Prostate gland (tissue), 2 donors: ENCODE results near the gene LCK. TPM values are rescaled to one million over a fixed set of nuclear protein-coding genes. Genes with fewer than 3 reads are reported as not detected.

Experiments used
- DNase-seq: peaks from one replicate; pipeline ENCODE4 v3.0.0-alpha.2; 2019; ENCODE audit warnings: low spot score
- H3K27ac ChIP-seq, 2 donors: fragments of 200-600 bp; sonication (generic); 2 replicates each; pipeline ENCODE4 v1.5.1; 2017 to 2019
- H3K27me3 ChIP-seq: fragments of 200-600 bp; sonication (generic); replicated peaks from 2 replicates; pipeline ENCODE4 v1.5.1; 2019; ENCODE audit not compliant: insufficient read depth
- H3K36me3 ChIP-seq, 2 donors: fragments of 200-600 bp; sonication (generic); 1 replicate in 1 of 2; 2 replicates in 1 of 2; pipeline versions ENCODE4 v1.5.1 to v1.8.1; 2017 to 2019
- H3K4me1 ChIP-seq: fragments of 200-600 bp; sonication (generic); replicated peaks from 2 replicates; pipeline ENCODE4 v1.5.1; 2019
- H3K4me3 ChIP-seq, 2 donors: fragments of 200-600 bp; sonication (generic); 2 replicates each; pipeline ENCODE4 v1.5.1; 2017 to 2019
- H3K9me3 ChIP-seq: fragments of 200-600 bp; sonication (generic); 2 replicates; pipeline ENCODE4 v1.5.1; 2017
- CTCF ChIP-seq, 4 experiments: fragments of 200-600 bp in 2 of 4; fragments of 450-650 bp in 2 of 4; sonication (generic) in 2 of 4; IDR thresholded peaks; 1 replicate in 3 of 4; 2 replicates in 1 of 4; pipeline ENCODE4 v1.5.1; 2016 to 2019; ENCODE audit warnings: antibody characterized with exemption in 4 of 4, mild to moderate bottlenecking in 2 of 4, moderate library complexity in 2 of 4
- POLR2A ChIP-seq: fragments of 450-650 bp; IDR thresholded peaks from one replicate; pipeline ENCODE4 v1.6.1; 2016; ENCODE audit warnings: antibody characterized with exemption, mild to moderate bottlenecking
- POLR2AphosphoS5 ChIP-seq: sonication (generic); formaldehyde crosslinking; IDR thresholded peaks from one replicate; pipeline ENCODE4 v1.6.1; 2017; ENCODE audit warnings: antibody characterized with exemption
- WGBS: methylation state at CpG from one replicate; pipeline ENCODE4 v1.1.5; 2018; 5-methylcytosine and 5-hydroxymethylcytosine counted together
- intact Hi-C: fragments of 100-400 bp; cut with DNase I; formaldehyde crosslinking; loops from one replicate; pipeline ENCODE4 v1.14.2; 2022
- total RNA-seq, 2 donors: library from RNA; depleted of rRNA; stranded (reverse); fragments of >200 nt; gene quantifications; one replicate each; pipeline ENCODE4 v1.1.0, GENCODE V29; 2016

LCK gene
- total RNA-seq, 2 donors from 2014 or later = 1.3 to 4.4 TPM

GRCh38 chr1:32299327-32299726 is 48.3 kb downstream of the LCK start:
- DNase-seq = no peak
- H3K4me3 ChIP-seq = no peak overlapping the region
- H3K4me1 ChIP-seq = peaks cover 5% of the 10 kb centered on the region
- TF ChIP-seq CTCF (IDR thresholded peaks at IDR 0.05) = no peak
- TF ChIP-seq POLR2A = no peak
- no peak for TF ChIP-seq POLR2AphosphoS5
- no peaks in the 10 kb centered on the region for H3K9me3 ChIP-seq
- H3K27me3 ChIP-seq = no peaks in the 10 kb centered on the region
- intact Hi-C loops = no loop called here
- H3K36me3 ChIP-seq = peaks cover 0 to 17% of the 10 kb centered on the region in 2 donors
- H3K27ac ChIP-seq = no peak overlapping the region

DNA sequence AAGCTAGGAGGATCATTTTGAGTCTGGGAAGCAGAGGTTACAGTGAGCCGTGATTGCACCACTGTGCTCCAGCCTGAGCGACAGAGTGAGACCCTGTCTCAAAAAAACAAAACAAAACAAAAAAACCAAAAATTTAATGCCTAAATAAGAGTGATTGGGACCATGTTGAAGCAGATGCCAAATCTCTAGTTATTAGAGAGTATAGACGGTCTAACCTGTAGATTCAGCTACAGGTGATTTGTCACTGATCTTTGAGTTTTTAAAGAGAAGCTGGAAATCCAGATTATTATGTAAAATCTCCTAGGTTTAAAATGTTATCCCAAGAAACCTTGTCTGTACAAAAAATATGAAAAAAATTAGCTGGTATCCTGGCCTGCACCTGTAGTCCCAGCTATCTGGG is 52.3 kb downstream of the LCK start:
- intact Hi-C loops = no loop called here
- Histone ChIP-seq H3K27ac (no peak overlapping the region), H3K4me3 (no peak overlapping the region), H3K4me1 (peaks cover 5% of the 10 kb centered on the region), H3K9me3 (no peaks in the 10 kb centered on the region), H3K27me3 (no peaks in the 10 kb centered on the region), H3K36me3 (peaks cover 0 to 21% of the 10 kb centered on the region in 2 donors)
- DNase-seq = no peak
- TF ChIP-seq POLR2AphosphoS5 (no peak), POLR2A (no peak), CTCF (IDR thresholded peaks at IDR 0.05) (no peak)
- 99% methylated on average over 3 of the region's 3 CpGs for WGBS

DNA sequence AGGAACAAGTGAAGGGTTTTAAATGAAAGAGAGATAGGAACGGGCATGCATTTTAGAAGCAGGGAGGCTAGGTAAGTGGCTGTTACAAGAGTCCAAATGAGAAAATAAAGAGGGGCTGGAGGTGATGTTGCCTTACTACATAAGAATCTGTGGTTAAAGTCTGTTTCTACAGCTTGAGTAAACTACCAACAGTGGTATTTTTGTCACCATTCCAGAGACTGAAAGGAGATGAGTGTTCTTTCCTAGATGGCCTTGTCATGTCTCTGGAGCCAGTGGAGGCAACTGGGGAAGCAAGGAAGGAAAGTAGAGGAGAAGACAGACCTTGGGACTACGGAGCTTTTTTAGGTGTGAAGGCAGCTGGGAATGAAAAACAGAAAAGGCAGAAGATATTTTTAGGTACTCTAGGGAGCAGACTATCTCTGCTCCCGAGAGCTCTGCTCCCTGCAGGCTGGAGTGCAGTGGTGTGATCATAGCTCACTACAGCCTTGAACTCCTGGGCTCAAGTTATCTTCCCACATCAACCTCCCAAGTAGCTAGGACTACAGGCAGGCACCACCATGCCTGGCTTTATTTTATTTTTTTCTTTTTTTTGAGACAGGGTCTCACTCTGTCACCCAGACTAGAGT is 53.0 kb downstream of the LCK start:
- Histone ChIP-seq H3K27me3 (no peaks in the 10 kb centered on the region), H3K4me3 (no peak overlapping the region), H3K36me3 (peaks cover 0 to 21% of the 10 kb centered on the region in 2 donors), H3K27ac (no peak overlapping the region), H3K4me1 (peaks cover 5% of the 10 kb centered on the region), H3K9me3 (no peaks in the 10 kb centered on the region)
- intact Hi-C loops = no loop called here
- DNase-seq = no peak
- no peak for TF ChIP-seq POLR2AphosphoS5
- no peak for TF ChIP-seq CTCF (IDR thresholded peaks at IDR 0.05)
- no peak for TF ChIP-seq POLR2A
- WGBS = 93% methylated on average over 3 of the region's 3 CpGs

GRCh38 chr1:32305310-32305709 is 54.2 kb downstream of the LCK start:
- WGBS = 100% methylated on average over 2 of the region's 2 CpGs
- Histone ChIP-seq H3K4me1 (peaks cover 4% of the 10 kb centered on the region), H3K9me3 (no peaks in the 10 kb centered on the region), H3K27me3 (no peaks in the 10 kb centered on the region), H3K36me3 (peaks cover 0 to 21% of the 10 kb centered on the region in 2 donors), H3K4me3 (no peak overlapping the region), H3K27ac (no peak overlapping the region)
- DNase-seq = no peak
- intact Hi-C loops = no loop called here
- no peak for TF ChIP-seq CTCF (IDR thresholded peaks at IDR 0.05)
- TF ChIP-seq POLR2A = no peak
- TF ChIP-seq POLR2AphosphoS5 = no peak

- no peak for DNase-seq
- H3K27me3 ChIP-seq = no peaks in the 10 kb centered on the region
- H3K4me3 ChIP-seq = no peak overlapping the region
- no peaks in the 10 kb centered on the region for H3K9me3 ChIP-seq
- WGBS = 66% methylated on average over 2 of the region's 2 CpGs
- no peaks in the 10 kb centered on the region for H3K4me1 ChIP-seq
- TF ChIP-seq CTCF (IDR thresholded peaks at IDR 0.05) = no peak
- no peak for TF ChIP-seq POLR2AphosphoS5
- no peak for TF ChIP-seq POLR2A
- intact Hi-C loops = no loop called here
- no peak overlapping the region for H3K27ac ChIP-seq
- peaks cover 0 to 21% of the 10 kb centered on the region in 2 donors for H3K36me3 ChIP-seq
These were observed 56.3 kb downstream of the LCK start for GRCh38 chr1:32307324-32307723.
